Left kidney (tissue), 2 donors: ENCODE data around the gene MIA2. TPM values are rescaled to one million over a fixed set of nuclear protein-coding genes. Genes with fewer than 3 reads are reported as not detected.

ENCODE experiments used
- DNase-seq: peaks from one replicate; pipeline ENCODE4 v3.0.0-alpha.2; 2013
- polyA plus RNA-seq: library from polyadenylated mRNA; unstranded; fragments of 120-200 nt; gene quantifications from one replicate; pipeline ENCODE4 v1.2.1, GENCODE V29; 2013; ENCODE audit not compliant: insufficient read length

The MIA2 gene
- polyA plus RNA-seq, 1 donor, result 84.3 TPM

GRCh38 chr14:39435241-39435640, 201.5 kb downstream of the MIA2 start:
- no peak for DNase-seq

Other genes starting within 250 kb of the MIA2 start
- gene SEC23A, start 130.7 kb upstream of the MIA2 start, polyA plus RNA-seq, result 71.0 TPM
- gene GEMIN2, start 119.6 kb upstream of the MIA2 start, polyA plus RNA-seq, result 30.9 TPM
- 37.1 TPM for gene TRAPPC6B, start 63.6 kb upstream of the MIA2 start, polyA plus RNA-seq
- gene PNN, start 58.7 kb upstream of the MIA2 start, polyA plus RNA-seq, result 242 TPM
- gene FBXO33, start 198.5 kb downstream of the MIA2 start, polyA plus RNA-seq, result 12.4 TPM